ENCODE results near the gene AP2B1. TPM values are rescaled to one million over a fixed set of nuclear protein-coding genes. Genes with fewer than 3 reads are reported as not detected.

Gene AP2B1
- polyA plus RNA-seq, 3 donors, result 23.5 to 48.2 (median 43.5) TPM

DNA sequence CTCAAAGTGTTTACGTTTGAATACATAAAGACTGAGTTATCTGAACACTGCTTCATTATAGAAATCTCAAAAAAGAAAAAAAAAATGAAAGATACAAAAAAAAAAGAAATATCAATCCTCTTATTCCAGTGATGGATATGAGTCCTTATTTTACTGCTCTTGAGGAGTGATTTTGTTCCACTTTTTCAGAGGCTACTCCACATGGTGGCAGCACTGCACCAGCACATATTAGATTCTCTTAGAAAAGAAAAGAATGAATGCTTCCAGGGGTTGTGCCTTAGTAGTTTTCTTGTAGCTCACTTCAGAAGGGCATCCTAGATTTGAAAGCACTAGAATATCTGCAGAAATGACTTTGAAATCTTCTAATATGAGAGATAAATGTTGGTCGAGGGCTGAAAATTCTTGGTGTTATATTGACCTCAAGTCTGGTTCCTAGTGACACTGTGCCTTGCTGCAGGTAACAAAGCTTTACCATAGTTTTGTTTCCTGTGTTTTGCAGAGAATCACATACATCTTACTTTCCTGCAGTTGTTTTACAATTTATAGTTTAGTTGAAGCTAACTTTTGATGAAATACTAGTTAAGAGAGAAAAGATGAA lies 25.9 kb downstream of the AP2B1 start:
- WGBS, 3 donors, result 61 to 83% (median 83%) methylated on average over 2 of the region's 2 CpGs

GRCh38 chr17:35614810-35615209 lies 27.7 kb downstream of the AP2B1 start:
- no peak overlapping the region for H3K27ac ChIP-seq (ENCODE audit: low read depth, low read length)
- 67 to 79% (median 68%) methylated on average over 3 of the region's 3 CpGs for WGBS, 3 donors

More for the DNA sequence above, 25.9 kb downstream of the AP2B1 start:
- H3K27ac ChIP-seq (ENCODE audit: low read depth, low read length), result no peak overlapping the region

GRCh38 chr17:35616536-35616935 lies 29.4 kb downstream of the AP2B1 start:
- 64 to 95% (median 68%) methylated on average over 7 of the region's 7 CpGs for whole genome bisulfite sequencing, 3 donors
- H3K27ac ChIP-seq (ENCODE audit: low read depth, low read length), result no peak overlapping the region

- no peak overlapping the region for H3K27ac ChIP-seq (ENCODE audit: low read depth, low read length)
- 62 to 66% (median 66%) methylated on average over 2 of the region's 2 CpGs for WGBS, 3 donors
Measured at GRCh38 chr17:35617505-35617904, 30.4 kb downstream of the AP2B1 start.

- H3K27ac ChIP-seq (ENCODE audit: low read depth, low read length), result no peak overlapping the region
Measured at GRCh38 chr17:35618628-35619027, 31.5 kb downstream of the AP2B1 start.

DNA sequence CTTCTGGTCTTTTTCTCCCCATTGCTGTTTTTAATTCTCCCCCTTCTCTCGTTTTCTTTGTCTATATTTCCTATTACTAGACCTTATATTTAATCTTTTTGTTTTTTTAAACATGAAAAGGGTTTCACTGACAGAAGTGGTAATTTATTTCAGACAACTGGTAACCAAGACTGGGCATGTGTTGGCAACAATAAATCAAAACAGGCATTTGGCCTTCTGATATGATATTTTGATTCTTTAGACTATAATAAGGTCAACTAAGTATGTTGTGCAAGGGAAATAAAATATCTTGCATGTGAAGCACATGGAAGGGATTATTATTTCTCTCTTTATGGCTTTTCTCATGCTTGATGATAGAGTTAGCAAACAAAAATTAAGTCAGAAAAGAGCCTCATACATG lies 34.6 kb downstream of the AP2B1 start:
- no peak overlapping the region for H3K27ac ChIP-seq (ENCODE audit: low read depth, low read length)
- 63 to 82% (median 78%) methylated on average over 1 of the region's 1 CpG for WGBS, 3 donors

- H3K27ac ChIP-seq (ENCODE audit: low read depth, low read length), result no peak overlapping the region
- 69 to 95% (median 89%) methylated on average over 4 of the region's 4 CpGs for WGBS, 3 donors
Measured at GRCh38 chr17:35627417-35627816, 40.3 kb downstream of the AP2B1 start.

DNA sequence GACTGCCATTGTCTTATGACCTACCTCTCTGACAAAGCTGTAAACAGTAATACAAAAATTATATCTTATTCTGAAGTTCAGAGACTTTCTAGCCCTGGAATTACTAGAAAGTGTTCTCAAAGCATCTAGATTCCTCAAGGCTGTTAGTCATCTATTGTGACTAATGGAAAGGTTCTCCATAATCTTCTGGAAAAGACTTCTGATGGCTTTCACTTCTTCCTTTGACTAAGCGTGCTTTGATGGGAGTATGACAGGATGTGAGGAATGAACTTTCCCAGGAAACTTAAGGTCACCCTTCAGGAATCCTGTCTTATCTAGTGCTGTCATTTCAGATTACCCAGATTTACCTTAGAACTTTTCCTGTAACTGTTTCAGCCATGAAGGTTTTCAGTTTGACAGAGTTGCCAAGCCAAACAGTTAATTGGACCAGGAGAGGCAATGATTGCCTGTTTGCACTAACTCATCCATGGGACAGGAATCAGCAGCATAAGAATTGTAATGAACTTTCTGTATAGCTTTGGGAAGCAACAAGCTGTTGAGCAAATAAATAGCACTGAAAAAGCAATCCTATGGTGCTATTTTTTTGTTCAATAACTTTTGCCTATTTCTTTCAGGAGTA lies 43.5 kb downstream of the AP2B1 start:
- H3K27ac ChIP-seq (ENCODE audit: low read depth, low read length), result no peak overlapping the region
- WGBS, 3 donors, result 67 to 69% (median 68%) methylated on average over 1 of the region's 1 CpG

- 93 to 95% (median 95%) methylated on average over 4 of the region's 4 CpGs for whole genome bisulfite sequencing, 3 donors
- no peak overlapping the region for H3K27ac ChIP-seq (ENCODE audit: low read depth, low read length)
Measured at GRCh38 chr17:35641032-35641431, 53.9 kb downstream of the AP2B1 start.

GRCh38 chr17:35645923-35646322 lies 58.8 kb downstream of the AP2B1 start:
- WGBS, 3 donors, result 47 to 98% (median 68%) methylated on average over 2 of the region's 2 CpGs
- H3K27ac ChIP-seq (ENCODE audit: low read depth, low read length), result no peak overlapping the region

- H3K27ac ChIP-seq (ENCODE audit: low read depth, low read length), result no peak overlapping the region
- whole genome bisulfite sequencing, 3 donors, result 87 to 96% (median 89%) methylated on average over 1 of the region's 1 CpG
Measured at GRCh38 chr17:35651467-35651866, 64.3 kb downstream of the AP2B1 start.

DNA sequence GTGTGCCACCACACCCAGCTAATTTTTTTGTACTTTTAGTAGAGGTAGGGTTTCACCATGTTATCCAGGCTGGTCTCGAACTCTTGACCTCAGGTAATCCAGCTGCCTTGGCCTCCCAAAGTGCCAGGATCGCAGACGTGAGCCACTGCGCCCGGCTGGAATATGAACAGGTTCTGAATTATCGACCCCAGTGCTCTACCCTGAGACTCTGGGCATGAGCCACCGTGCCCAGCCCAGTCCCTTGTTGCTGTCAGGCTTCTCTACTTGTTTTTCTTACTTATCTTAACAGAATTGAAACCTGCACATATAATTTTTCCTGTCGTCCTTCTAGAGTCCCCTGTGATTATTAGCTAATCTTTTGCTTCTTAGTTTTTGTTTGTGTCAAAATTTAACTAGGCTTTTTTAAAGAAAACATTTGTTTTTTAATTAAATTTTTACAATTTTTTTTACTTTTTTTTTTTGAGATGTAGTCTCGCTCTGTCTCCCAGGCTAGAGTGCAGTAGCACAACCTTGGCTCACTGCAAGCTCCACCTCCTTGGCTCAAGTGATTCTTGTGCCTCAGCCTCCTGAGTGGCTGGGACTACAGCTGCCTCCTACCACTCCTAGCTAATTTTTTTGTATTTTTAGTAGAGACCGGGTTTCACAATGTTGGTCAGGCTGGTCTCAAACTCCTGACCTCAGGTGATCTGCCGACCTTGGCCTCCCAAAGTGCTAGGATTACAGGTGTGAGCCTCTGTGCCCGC lies 66.7 kb downstream of the AP2B1 start:
- 52 to 89% (median 84%) methylated on average over 12 of the region's 12 CpGs for WGBS, 3 donors
- H3K27ac ChIP-seq (ENCODE audit: low read depth, low read length), result no peak overlapping the region

GRCh38 chr17:35655303-35655702 lies 68.2 kb downstream of the AP2B1 start:
- H3K27ac ChIP-seq (ENCODE audit: low read depth, low read length), result no peak overlapping the region
- WGBS, 3 donors, result 92 to 94% (median 94%) methylated on average over 1 of the region's 1 CpG

DNA sequence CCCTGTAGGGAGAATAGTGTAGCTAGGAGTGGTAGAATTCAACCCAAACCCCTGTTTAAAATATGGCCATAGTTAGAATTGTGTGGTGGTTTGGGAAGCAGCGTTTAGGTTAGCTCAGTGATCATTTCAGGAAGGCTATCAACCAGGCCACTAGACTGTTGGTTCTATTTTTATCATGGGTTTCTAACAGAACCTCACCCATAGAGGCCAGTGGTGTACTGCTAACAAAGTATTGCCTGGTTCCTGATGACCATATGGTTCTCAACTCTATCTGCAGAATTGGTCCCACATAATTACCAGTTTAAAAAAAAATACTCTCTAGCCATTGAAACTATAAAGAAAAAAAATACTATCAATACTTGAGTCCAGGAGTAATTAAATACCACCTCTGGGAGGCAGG lies 73.8 kb downstream of the AP2B1 start:
- 77 to 93% (median 93%) methylated on average over 1 of the region's 1 CpG for WGBS, 3 donors
- H3K27ac ChIP-seq (ENCODE audit: low read depth, low read length), result no peak overlapping the region

DNA sequence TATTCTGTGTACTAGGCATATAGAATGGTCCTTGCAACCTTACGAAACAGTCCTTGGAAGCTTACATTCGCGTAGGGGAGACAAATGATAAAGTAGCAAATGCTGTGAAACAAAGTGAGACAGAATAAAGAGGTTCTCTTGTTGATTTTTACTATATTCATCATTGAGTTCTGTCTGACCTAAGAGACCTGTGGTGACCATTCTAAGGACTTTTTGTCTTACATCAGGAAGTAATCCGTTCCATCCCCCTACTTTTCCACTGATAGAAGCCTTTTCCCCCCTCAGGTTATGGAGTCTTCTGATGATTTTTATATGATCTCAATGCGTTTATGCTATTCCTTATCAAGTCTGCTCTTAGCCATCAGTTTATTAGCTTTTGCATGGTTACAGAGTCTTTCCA lies 77.6 kb downstream of the AP2B1 start:
- no peak overlapping the region for H3K27ac ChIP-seq (ENCODE audit: low read depth, low read length)
- 89 to 96% (median 90%) methylated on average over 5 of the region's 5 CpGs for WGBS, 3 donors

- 96 to 98% (median 97%) methylated on average over 2 of the region's 2 CpGs for WGBS, 3 donors
- H3K27ac ChIP-seq (ENCODE audit: low read depth, low read length), result no peak overlapping the region
Measured at GRCh38 chr17:35665662-35666061, 78.5 kb downstream of the AP2B1 start.

DNA sequence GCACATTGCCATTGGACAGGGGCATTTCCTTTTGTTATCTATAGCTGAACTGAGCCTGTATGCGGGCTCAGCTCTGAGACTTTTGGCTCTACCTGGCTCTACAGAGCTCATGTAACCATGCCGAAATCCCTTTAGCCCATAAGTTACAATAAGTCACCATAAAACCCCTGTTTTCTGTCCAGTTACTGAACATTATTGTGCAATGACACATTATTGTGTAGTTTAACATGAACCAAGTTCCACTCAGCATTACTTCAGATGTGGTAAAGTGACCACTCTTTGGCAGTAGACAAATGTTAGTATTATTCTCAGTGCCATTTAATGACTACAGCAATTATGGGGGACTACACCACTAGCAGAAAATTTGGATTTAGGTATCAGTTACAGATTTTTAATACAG lies 78.9 kb downstream of the AP2B1 start:
- no peak overlapping the region for H3K27ac ChIP-seq (ENCODE audit: low read depth, low read length)
- WGBS, 3 donors, result 45 to 47% (median 46%) methylated on average over 2 of the region's 2 CpGs

- no peak overlapping the region for H3K27ac ChIP-seq (ENCODE audit: low read depth, low read length)
- WGBS, 3 donors, result 87 to 96% (median 88%) methylated on average over 2 of the region's 2 CpGs
Measured at GRCh38 chr17:35666967-35667532, 79.9 kb downstream of the AP2B1 start.

DNA sequence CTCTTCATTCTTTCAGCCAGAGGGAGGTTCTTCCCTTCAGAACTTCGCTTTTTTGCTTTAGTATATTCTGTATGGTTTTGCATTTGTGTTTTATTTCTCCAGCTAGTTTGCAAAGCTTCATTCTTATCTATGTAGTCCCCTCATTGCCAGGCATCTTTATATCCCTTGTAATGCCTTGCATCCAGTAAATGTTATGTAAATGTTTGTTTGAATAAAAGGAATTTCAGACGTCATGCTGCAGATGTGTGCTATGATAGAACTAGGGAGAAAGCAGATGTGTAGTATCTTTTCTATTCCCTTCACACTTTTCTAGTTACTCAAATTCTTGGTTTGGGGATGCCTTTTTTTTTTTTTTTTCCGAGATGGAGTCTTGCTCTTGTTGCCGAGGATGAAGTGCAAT lies 81.7 kb downstream of the AP2B1 start:
- H3K27ac ChIP-seq (ENCODE audit: low read depth, low read length), result no peak overlapping the region
- WGBS, 3 donors, result 81 to 92% (median 92%) methylated on average over 4 of the region's 4 CpGs

All from adipose tissue (tissue), 3 donors.